GM18858 (cell line): ENCODE results near the gene DKK3.

Experiments
- ATAC-seq: cut with Tn5 transposase; IDR thresholded peaks from one replicate; pipeline ENCODE4 v1.9.1; 2021; ENCODE audit not compliant: unreplicated experiment

The DKK3 gene

GRCh38 chr11:11983427-11983826 lies 25.0 kb downstream of the DKK3 start:
- no peak for ATAC-seq

- no peak for ATAC-seq
Observed at GRCh38 chr11:11982975-11983374, 25.5 kb downstream of the DKK3 start.

GRCh38 chr11:11982461-11982860 lies 26.0 kb downstream of the DKK3 start:
- ATAC-seq = no peak

GRCh38 chr11:11981840-11982239 lies 26.6 kb downstream of the DKK3 start:
- ATAC-seq = no peak

- no peak for ATAC-seq
Observed at GRCh38 chr11:11981364-11981763, 27.1 kb downstream of the DKK3 start.

- ATAC-seq = no peak
Observed at GRCh38 chr11:11980841-11981308, 27.6 kb downstream of the DKK3 start.

- ATAC-seq = no peak
Observed at GRCh38 chr11:11980200-11980599, 28.2 kb downstream of the DKK3 start.

- no peak for ATAC-seq
Observed at GRCh38 chr11:11979488-11980117, 28.8 kb downstream of the DKK3 start.

GRCh38 chr11:11978792-11979487 lies 29.5 kb downstream of the DKK3 start:
- no peak for ATAC-seq

GRCh38 chr11:11978098-11978637 lies 30.3 kb downstream of the DKK3 start:
- no peak for ATAC-seq

GRCh38 chr11:11977206-11977938 lies 31.1 kb downstream of the DKK3 start:
- ATAC-seq = no peak

- no peak for ATAC-seq
Observed at GRCh38 chr11:11976481-11977127, 31.8 kb downstream of the DKK3 start.

GRCh38 chr11:11975201-11976092 lies 33.0 kb downstream of the DKK3 start:
- no peak for ATAC-seq

GRCh38 chr11:11973866-11974265 lies 34.6 kb downstream of the DKK3 start:
- ATAC-seq = no peak

- no peak for ATAC-seq
Observed at GRCh38 chr11:11973361-11973800, 35.0 kb downstream of the DKK3 start.

- no peak for ATAC-seq
Observed at GRCh38 chr11:11972730-11973341, 35.6 kb downstream of the DKK3 start.

- ATAC-seq = no peak
Observed at GRCh38 chr11:11971906-11972547, 36.4 kb downstream of the DKK3 start.

- no peak for ATAC-seq
Observed at GRCh38 chr11:11970556-11970955, 37.9 kb downstream of the DKK3 start.
